Fibroblast of the aortic adventitia (primary cell): ENCODE measurements around the gene VPS13A. TPM values are rescaled to one million over a fixed set of nuclear protein-coding genes. Genes with fewer than 3 reads are reported as not detected.

Experiments used
- DNase-seq: peaks from one replicate; pipeline ENCODE4 v3.0.0-alpha.2; 2010; ENCODE audit warnings: low read depth
- H3K4me3 ChIP-seq: 2 replicates; pipeline ENCODE4 v1.5.1; 2011; ENCODE audit warnings: low read depth, mild to moderate bottlenecking, control low read depth, low read length, moderate library complexity
- total RNA-seq: library from RNA; depleted of rRNA; stranded (reverse); fragments of >200 nt; gene quantifications from 2 replicates; pipeline ENCODE4 v1.2.3, GENCODE V29; 2012; ENCODE audit warnings: low replicate concordance
- TF ChIP-seq, protein P1 (sequence below): IDR thresholded peaks from 2 replicates; pipeline ENCODE4 v1.5.1; 2011; ENCODE audit warnings: mild to moderate bottlenecking, low read length, control low read depth, inconsistent platforms; ENCODE audit not compliant: insufficient read depth

VPS13A gene
- total RNA-seq, 1 donor: 50.9 TPM

DNA sequence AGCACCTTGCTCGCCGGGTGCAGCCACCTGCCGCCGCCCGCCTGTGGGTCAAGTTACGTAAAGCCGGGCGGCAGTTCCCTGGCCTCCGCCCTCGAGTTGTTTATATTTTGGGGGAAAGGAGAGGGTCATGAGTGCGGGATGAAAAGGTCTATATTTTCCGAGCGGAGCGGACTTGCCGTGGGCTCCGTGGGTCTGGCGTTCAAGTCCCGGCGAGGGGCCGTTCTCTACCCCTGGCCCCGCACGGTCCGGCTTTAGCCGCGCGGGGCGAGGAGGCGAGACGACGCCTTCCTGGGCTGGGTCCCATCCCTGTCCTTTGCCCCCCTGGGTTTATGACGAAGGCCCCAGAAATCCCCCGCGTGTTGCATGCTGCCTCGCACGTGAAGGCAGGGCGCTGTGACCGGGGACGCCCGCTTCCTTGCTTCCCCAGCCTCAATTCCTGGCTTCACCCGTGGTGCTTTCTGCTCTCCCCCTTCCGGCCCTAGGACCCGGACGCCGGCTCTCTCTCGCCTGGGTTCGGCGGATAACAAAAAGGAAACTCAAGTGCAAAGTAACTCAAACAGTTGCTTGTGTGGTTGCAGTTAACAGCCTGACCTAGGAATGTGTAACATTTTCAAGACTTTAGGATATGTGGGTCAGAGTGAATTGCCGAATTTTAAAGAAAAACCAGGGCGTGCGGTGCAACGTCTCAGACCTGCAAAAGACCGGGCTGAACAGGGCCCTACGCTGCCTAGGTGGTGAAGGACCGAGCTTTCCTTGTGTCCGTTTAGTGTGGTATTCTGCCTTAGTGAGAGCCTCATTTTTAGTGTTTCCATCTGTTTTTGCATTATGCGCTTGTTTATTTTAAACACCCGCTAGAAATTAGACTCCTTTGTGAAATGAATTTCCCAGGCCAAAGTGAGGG lies 810 bp downstream of the VPS13A start:
- TF ChIP-seq, protein P1, sequence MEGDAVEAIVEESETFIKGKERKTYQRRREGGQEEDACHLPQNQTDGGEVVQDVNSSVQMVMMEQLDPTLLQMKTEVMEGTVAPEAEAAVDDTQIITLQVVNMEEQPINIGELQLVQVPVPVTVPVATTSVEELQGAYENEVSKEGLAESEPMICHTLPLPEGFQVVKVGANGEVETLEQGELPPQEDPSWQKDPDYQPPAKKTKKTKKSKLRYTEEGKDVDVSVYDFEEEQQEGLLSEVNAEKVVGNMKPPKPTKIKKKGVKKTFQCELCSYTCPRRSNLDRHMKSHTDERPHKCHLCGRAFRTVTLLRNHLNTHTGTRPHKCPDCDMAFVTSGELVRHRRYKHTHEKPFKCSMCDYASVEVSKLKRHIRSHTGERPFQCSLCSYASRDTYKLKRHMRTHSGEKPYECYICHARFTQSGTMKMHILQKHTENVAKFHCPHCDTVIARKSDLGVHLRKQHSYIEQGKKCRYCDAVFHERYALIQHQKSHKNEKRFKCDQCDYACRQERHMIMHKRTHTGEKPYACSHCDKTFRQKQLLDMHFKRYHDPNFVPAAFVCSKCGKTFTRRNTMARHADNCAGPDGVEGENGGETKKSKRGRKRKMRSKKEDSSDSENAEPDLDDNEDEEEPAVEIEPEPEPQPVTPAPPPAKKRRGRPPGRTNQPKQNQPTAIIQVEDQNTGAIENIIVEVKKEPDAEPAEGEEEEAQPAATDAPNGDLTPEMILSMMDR: no peak
- peak; percentile 29 for DNase-seq
- peak overlapping the region; percentile 88 for H3K4me3 ChIP-seq

- no peak for DNase-seq
- TF ChIP-seq, protein P1: no peak
- H3K4me3 ChIP-seq: no peak overlapping the region
Measured at GRCh38 chr9:77180056-77180455, 2.7 kb downstream of the VPS13A start.

DNA sequence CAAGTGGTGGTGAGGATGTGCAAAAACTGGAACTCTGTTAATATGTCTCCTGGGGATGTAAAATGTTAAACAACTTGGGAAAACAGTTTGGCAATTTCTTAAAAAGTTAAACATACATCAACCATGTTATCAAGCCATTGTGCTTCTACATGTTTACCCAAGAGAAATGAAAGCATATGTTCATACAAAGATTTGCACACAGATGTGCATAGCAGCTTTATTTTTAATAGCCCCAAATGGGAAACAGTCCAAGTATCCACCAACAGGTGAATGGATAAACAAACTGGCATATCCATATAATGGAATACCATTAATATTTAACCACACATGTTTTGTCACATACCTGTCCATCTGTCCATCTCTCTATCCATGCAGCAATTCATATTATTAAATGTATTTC lies 6.2 kb downstream of the VPS13A start:
- no peak for DNase-seq
- TF ChIP-seq, protein P1: no peak
- no peak overlapping the region for H3K4me3 ChIP-seq

GRCh38 chr9:77188242-77188641 lies 10.9 kb downstream of the VPS13A start:
- no peak for DNase-seq
- H3K4me3 ChIP-seq: no peak overlapping the region
- TF ChIP-seq, protein P1: no peak

DNA sequence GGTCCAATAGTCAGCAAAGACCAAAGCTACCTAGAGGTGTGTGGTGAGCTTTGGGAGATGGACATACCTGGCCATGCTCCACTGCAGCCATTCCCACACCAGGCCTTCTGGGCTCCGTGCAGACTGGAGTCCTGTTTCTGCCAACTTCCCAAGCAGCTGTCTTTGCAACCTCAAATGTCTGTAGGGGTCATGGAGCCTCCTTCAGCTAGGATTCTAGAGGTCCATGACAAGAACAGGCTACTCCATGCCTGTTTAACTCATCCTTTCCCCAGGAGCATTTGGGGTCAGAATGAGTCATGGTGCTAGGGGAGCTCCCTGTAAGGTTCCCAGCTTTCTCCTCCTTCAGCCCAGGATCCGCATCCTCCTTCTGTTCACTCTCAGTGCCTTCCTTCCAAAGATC lies 17.1 kb downstream of the VPS13A start:
- DNase-seq: no peak
- TF ChIP-seq, protein P1: no peak
- no peak overlapping the region for H3K4me3 ChIP-seq

DNA sequence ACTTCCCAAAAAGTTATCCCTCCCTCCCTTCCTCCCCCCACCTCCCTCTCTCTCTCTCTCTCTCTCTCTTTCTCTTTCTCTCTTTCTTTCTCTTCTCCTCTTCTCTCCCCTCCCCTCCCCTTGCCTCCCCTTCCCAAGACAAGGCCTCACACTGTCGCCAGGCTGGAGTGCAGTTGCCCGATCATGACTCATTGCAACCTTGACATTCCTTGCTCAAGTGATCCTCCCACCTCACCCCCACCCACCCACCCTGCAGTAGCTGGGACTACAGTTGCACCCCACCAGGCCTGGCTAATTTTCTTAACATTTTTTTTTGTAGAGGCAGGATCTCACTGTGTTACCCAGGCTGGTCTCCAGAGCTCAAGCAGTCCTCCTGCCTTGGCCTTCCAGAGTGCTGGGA lies 32.8 kb downstream of the VPS13A start:
- no peak for DNase-seq
- TF ChIP-seq, protein P1: no peak
- no peak overlapping the region for H3K4me3 ChIP-seq
